Mesenchymal stem cell (in vitro differentiated cells and primary cell): Measurements from ENCODE around the gene VWA7. TPM values are rescaled to one million over a fixed set of nuclear protein-coding genes. Genes with fewer than 3 reads are reported as not detected.

Experiments used
- small RNA-seq: library from polyadenylated mRNA; stranded (forward); fragments of <200 nt; extraction: miRNeasy Mini kit (QIAGEN cat#:217004); gene quantifications from one replicate; pipeline ENCODE3, GENCODE V24; 2013; ENCODE audit warnings: low read depth

The VWA7 gene

Small RNA genes within 50 kb of the gene (small RNA-seq; reads per million reads assigned to genes)
- gene MSH5-SAPCD1 (not detected), gene RF00019 (not detected), gene RNU6-850P (not detected), gene SAPCD1 (not detected)
